ENCODE measurements around the gene LMBR1.

GRCh38 chr7:156675721-156676120, 217.3 kb downstream of the LMBR1 start:
- no peak for TF ChIP-seq CTCF (IDR thresholded peaks at IDR 0.05; ENCODE audit: borderline replicate concordance, extremely low read depth, low read length, poor library complexity, severe bottlenecking)
- no peak for TF ChIP-seq EZH2 (IDR thresholded peaks at IDR 0.05; ENCODE audit: borderline replicate concordance, low read depth, low read length, severe bottlenecking)
